H9 (cell line): Measurements from ENCODE around the gene STOML3. TPM values are rescaled to one million over a fixed set of nuclear protein-coding genes. Genes with fewer than 3 reads are reported as not detected.
A peak's percentile ranks its signal among the peaks of the same experiment; 100 is the strongest.

Experiments
- DNase-seq: peaks from one replicate; pipeline ENCODE4 v3.0.0-alpha.2; 2017
- H2AFZ ChIP-seq: one replicate; pipeline ENCODE4 v1.6.1; 2013; ENCODE audit warnings: mild to moderate bottlenecking, low read length, control low read depth, moderate library complexity
- H2AK5ac ChIP-seq: 2 replicates; pipeline ENCODE4 v1.6.1; 2013; ENCODE audit warnings: low read length, control low read depth, mixed read lengths; ENCODE audit not compliant: insufficient read length
- H2BK120ac ChIP-seq: one replicate; pipeline ENCODE4 v1.6.1; 2013; ENCODE audit warnings: low read depth, mild to moderate bottlenecking, low read length, control low read depth, inconsistent platforms; ENCODE audit not compliant: poor library complexity, severe bottlenecking
- H2BK12ac ChIP-seq: 2 replicates; pipeline ENCODE4 v1.6.1; 2013; ENCODE audit warnings: low read length, control low read depth, mixed read lengths, low read depth; ENCODE audit not compliant: insufficient read length
- H2BK15ac ChIP-seq: 2 replicates; pipeline ENCODE4 v1.6.1; 2013; ENCODE audit warnings: low read depth, low read length, control low read depth
- H2BK20ac ChIP-seq: one replicate; pipeline ENCODE4 v1.6.1; 2013; ENCODE audit warnings: low read depth, mild to moderate bottlenecking, low read length, control low read depth, inconsistent platforms; ENCODE audit not compliant: poor library complexity, severe bottlenecking
- H2BK5ac ChIP-seq: 2 replicates; pipeline ENCODE4 v1.6.1; 2013; ENCODE audit warnings: low read length, control low read depth, mixed read lengths; ENCODE audit not compliant: insufficient read length
- H3K14ac ChIP-seq: 2 replicates; pipeline ENCODE4 v1.6.1; 2013; ENCODE audit warnings: low read length, control low read depth; ENCODE audit not compliant: insufficient read depth
- H3K18ac ChIP-seq: 2 replicates; pipeline ENCODE4 v1.6.1; 2013; ENCODE audit warnings: low read depth, mild to moderate bottlenecking, mixed read lengths, low read length, control low read depth; ENCODE audit not compliant: insufficient read length
- H3K23ac ChIP-seq: 2 replicates; pipeline ENCODE4 v1.6.1; 2013; ENCODE audit warnings: low read length, control low read depth, mixed read lengths, low read depth; ENCODE audit not compliant: insufficient read length
- H3K23me2 ChIP-seq: 2 replicates; pipeline ENCODE4 v1.6.1; 2013; ENCODE audit warnings: low read depth, mild to moderate bottlenecking, mixed read lengths, low read length, control low read depth; ENCODE audit not compliant: insufficient read length, poor library complexity, severe bottlenecking
- H3K27ac ChIP-seq: 2 replicates; pipeline ENCODE4 v1.5.1; 2013; ENCODE audit warnings: low read length, control low read depth, mixed read lengths, low read depth; ENCODE audit not compliant: insufficient read length
- H3K27me3 ChIP-seq: 2 replicates; pipeline ENCODE4 v1.6.1; 2013; ENCODE audit warnings: low read length, control low read depth, inconsistent platforms; ENCODE audit not compliant: insufficient read depth
- H3K4ac ChIP-seq: 2 replicates; pipeline ENCODE4 v1.6.1; 2013; ENCODE audit warnings: low read depth, mild to moderate bottlenecking, control low read depth, inconsistent platforms, low read length, moderate library complexity
- H3K4me1 ChIP-seq: 2 replicates; pipeline ENCODE4 v1.6.1; 2013; ENCODE audit warnings: low read length, control low read depth, inconsistent platforms; ENCODE audit not compliant: insufficient read depth
- H3K4me2 ChIP-seq: 2 replicates; pipeline ENCODE4 v1.6.1; 2013; ENCODE audit warnings: low read length, control low read depth, mixed read lengths; ENCODE audit not compliant: insufficient read length, insufficient read depth
- H3K56ac ChIP-seq: 2 replicates; pipeline ENCODE4 v1.6.1; 2013; ENCODE audit warnings: low read depth, mild to moderate bottlenecking, mixed read lengths, low read length, control low read depth; ENCODE audit not compliant: insufficient read length
- H3K79me1 ChIP-seq: 2 replicates; pipeline ENCODE4 v1.6.1; 2013; ENCODE audit warnings: low read depth, mild to moderate bottlenecking, moderate library complexity, low read length, control low read depth, inconsistent platforms; ENCODE audit not compliant: insufficient read depth, poor library complexity, severe bottlenecking
- H3K79me2 ChIP-seq: 2 replicates; pipeline ENCODE4 v1.6.1; 2013; ENCODE audit warnings: low read length, control low read depth, inconsistent platforms; ENCODE audit not compliant: insufficient read depth
- H3K9ac ChIP-seq: 2 replicates; pipeline ENCODE4 v1.6.1; 2013; ENCODE audit warnings: low read length, control low read depth, mixed read lengths; ENCODE audit not compliant: insufficient read length; ENCODE audit errors: extremely low read depth
- H3K9me3 ChIP-seq: one replicate; pipeline ENCODE4 v1.6.1; 2013; ENCODE audit warnings: low read depth, low read length, inconsistent platforms; ENCODE audit not compliant: control insufficient read depth
- H3T11ph ChIP-seq: one replicate; pipeline ENCODE4 v1.6.1; 2013; ENCODE audit warnings: mild to moderate bottlenecking, low read length, control low read depth, inconsistent platforms
- H4K20me1 ChIP-seq: one replicate; pipeline ENCODE4 v1.6.1; 2013; ENCODE audit not compliant: control insufficient read depth, insufficient read length, insufficient read depth
- H4K5ac ChIP-seq: 2 replicates; pipeline ENCODE4 v1.6.1; 2013; ENCODE audit warnings: low read depth, mild to moderate bottlenecking, mixed read lengths, low read length, control low read depth; ENCODE audit not compliant: insufficient read length
- H4K8ac ChIP-seq: replicated peaks from 2 replicates; pipeline ENCODE4 v1.6.1; 2013; ENCODE audit warnings: low read length, control low read depth, mixed read lengths, low read depth; ENCODE audit not compliant: insufficient read length
- H4K91ac ChIP-seq: 2 replicates; pipeline ENCODE4 v1.6.1; 2013; ENCODE audit warnings: low read depth, mild to moderate bottlenecking, moderate library complexity, mixed read lengths, low read length, control low read depth; ENCODE audit not compliant: insufficient read length
- H3K27ac Mint-ChIP-seq, 3 experiments: 2 replicates in 2 of 3; 3 replicates in 1 of 3; pipeline ENCODE4 v1.8.0; 2020 to 2021; ENCODE audit warnings: mixed read lengths in 3 of 3, mild to moderate bottlenecking in 1 of 3, moderate library complexity in 1 of 3
- H3K27me3 Mint-ChIP-seq: 2 replicates; pipeline ENCODE4 v1.8.0; 2021; ENCODE audit warnings: low read depth, mild to moderate bottlenecking, moderate library complexity, mixed read lengths
- H3K36me3 Mint-ChIP-seq, 3 experiments: 2 replicates in 2 of 3; 3 replicates in 1 of 3; pipeline ENCODE4 v1.8.0; 2020 to 2021; ENCODE audit warnings: low read depth in 3 of 3, mixed read lengths in 3 of 3; ENCODE audit not compliant: insufficient read depth in 1 of 3
- H3K4me1 Mint-ChIP-seq, 2 experiments: 2 replicates each; pipeline ENCODE4 v1.8.0; 2020; ENCODE audit warnings: mixed read lengths in 2 of 2
- H3K4me3 Mint-ChIP-seq, 2 experiments: 2 replicates in 1 of 2; 3 replicates in 1 of 2; pipeline ENCODE4 v1.8.0; 2020 to 2021; ENCODE audit warnings: mild to moderate bottlenecking in 2 of 2, mixed read lengths in 2 of 2, moderate library complexity in 1 of 2
- H3K9me3 Mint-ChIP-seq, 2 experiments: 2 replicates in 1 of 2; 3 replicates in 1 of 2; pipeline ENCODE4 v1.8.0; 2020; ENCODE audit warnings: mild to moderate bottlenecking in 2 of 2, mixed read lengths in 2 of 2, moderate library complexity in 1 of 2
- WGBS: extraction: QIAGEN DNeasy Blood & Tissue Kit; methylation state at CpG from one replicate; pipeline ENCODE4 v1.1.7; 2013; ENCODE audit warnings: missing lambda C conversion rate, low lambda C conversion rate, mixed read lengths; ENCODE audit not compliant: insufficient read length; ENCODE audit errors: extremely low coverage; 5-methylcytosine and 5-hydroxymethylcytosine counted together
- total RNA-seq: library from RNA; stranded (reverse); gene quantifications from 2 replicates; pipeline ENCODE4 v1.2.1, GENCODE V29; 2021
- TF ChIP-seq, protein P1 (sequence below): fragments of 200-600 bp; sonication (generic); conservative IDR thresholded peaks from 3 replicates; pipeline ENCODE4 v1.8.0; 2021; ENCODE audit warnings: antibody characterized with exemption, mild to moderate bottlenecking

The STOML3 gene
- total RNA-seq, 1 experiment from 2014 or later: not detected

DNA sequence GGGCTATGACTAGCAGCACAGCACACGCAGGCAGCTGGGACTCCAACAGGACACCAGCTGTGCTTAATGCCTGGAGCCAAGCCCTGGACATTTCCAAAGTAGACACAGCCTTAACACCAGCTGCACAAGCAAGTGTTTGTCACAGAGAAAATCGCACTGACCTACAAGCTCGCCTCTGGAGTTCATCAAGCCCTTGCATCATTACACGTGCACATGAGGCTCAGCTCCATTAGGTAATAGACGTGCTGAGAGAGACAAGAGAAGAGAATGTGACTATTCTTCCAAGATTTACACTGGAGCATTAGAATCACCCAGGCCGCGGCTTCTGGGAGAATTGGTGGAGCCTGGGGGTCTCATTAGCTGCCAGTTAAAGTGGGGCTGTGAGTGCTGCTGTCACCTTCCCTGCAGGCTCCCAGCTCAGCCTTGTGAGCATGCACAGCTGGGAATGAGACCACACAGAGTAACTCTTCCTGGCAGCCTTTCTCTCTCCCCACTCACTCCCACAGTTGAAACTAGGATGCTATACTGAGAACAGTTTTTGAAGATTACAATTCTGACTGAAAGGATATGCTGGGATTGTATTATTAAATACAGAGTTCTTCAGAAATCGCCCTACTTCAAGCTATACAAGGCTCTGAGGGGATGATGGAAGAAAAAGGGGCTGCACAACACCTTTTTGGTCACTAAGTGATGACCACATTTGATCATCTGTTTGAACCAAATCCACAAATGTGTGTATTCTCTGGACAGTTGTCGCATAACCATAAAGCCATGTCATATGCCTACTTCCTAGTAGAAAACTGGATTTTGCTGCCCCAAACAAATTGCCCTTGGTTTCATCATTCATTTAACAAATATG lies 10.5 kb downstream of the STOML3 start:
- Mint-ChIP-seq H3K9me3 (peaks cover 5 to 20% of the 10 kb centered on the region in 2 experiments), H3K27me3 (no peaks in the 10 kb centered on the region), H3K36me3 (peaks cover 0 to 13% (median 7%) of the 10 kb centered on the region in 3 experiments), H3K4me1 (peaks cover 14 to 16% of the 10 kb centered on the region in 2 experiments), H3K27ac (peak overlapping the region in 1 of 3 experiments; percentile 22; a peak in 1 of 7 replicates), H3K4me3 (no peak overlapping the region)
- no peaks in the 10 kb centered on the region for H3K27me3 ChIP-seq
- peak overlapping the region; percentile 15 for H3K18ac ChIP-seq
- H3K4me2 ChIP-seq: no peak overlapping the region
- H3K14ac ChIP-seq: 0 out of 2 replicates have a peak overlapping the region, but pooled peaks have one; percentile 21
- H2BK12ac ChIP-seq: no peak overlapping the region
- no peaks in the 10 kb centered on the region for H3K9me3 ChIP-seq
- H3K4ac ChIP-seq: no peak overlapping the region
- H4K5ac ChIP-seq: no peak overlapping the region
- H2AK5ac ChIP-seq: no peak overlapping the region
- no peak overlapping the region for H4K8ac ChIP-seq
- H2BK5ac ChIP-seq: no peak overlapping the region
- no peaks in the 10 kb centered on the region for H3K23me2 ChIP-seq
- H2BK15ac ChIP-seq: no peak overlapping the region
- DNase-seq: no peak
- no peak overlapping the region for H3K56ac ChIP-seq
- H4K20me1 ChIP-seq: no peaks in the 10 kb centered on the region
- no peak overlapping the region for H2BK20ac ChIP-seq
- no peak overlapping the region for H3K9ac ChIP-seq
- no CpG with 5 or more reads among the region's 9 CpGs for whole genome bisulfite sequencing
- no peak overlapping the region for H3K27ac ChIP-seq
- H3T11ph ChIP-seq: no peak overlapping the region
- no peaks in the 10 kb centered on the region for H3K79me1 ChIP-seq
- TF ChIP-seq, protein P1, sequence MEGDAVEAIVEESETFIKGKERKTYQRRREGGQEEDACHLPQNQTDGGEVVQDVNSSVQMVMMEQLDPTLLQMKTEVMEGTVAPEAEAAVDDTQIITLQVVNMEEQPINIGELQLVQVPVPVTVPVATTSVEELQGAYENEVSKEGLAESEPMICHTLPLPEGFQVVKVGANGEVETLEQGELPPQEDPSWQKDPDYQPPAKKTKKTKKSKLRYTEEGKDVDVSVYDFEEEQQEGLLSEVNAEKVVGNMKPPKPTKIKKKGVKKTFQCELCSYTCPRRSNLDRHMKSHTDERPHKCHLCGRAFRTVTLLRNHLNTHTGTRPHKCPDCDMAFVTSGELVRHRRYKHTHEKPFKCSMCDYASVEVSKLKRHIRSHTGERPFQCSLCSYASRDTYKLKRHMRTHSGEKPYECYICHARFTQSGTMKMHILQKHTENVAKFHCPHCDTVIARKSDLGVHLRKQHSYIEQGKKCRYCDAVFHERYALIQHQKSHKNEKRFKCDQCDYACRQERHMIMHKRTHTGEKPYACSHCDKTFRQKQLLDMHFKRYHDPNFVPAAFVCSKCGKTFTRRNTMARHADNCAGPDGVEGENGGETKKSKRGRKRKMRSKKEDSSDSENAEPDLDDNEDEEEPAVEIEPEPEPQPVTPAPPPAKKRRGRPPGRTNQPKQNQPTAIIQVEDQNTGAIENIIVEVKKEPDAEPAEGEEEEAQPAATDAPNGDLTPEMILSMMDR: no peak
- H2AFZ ChIP-seq: no peak overlapping the region
- H4K91ac ChIP-seq: no peak overlapping the region
- no peak overlapping the region for H2BK120ac ChIP-seq
- peaks cover 9% of the 10 kb centered on the region; the same call in 1 of the 2 replicates for H3K4me1 ChIP-seq
- no peaks in the 10 kb centered on the region for H3K79me2 ChIP-seq
- H3K23ac ChIP-seq: no peak overlapping the region
